ENCODE results near the gene VLDLR.
A peak's percentile ranks its signal among the peaks of the same experiment; 100 is the strongest.

VLDLR gene

DNA sequence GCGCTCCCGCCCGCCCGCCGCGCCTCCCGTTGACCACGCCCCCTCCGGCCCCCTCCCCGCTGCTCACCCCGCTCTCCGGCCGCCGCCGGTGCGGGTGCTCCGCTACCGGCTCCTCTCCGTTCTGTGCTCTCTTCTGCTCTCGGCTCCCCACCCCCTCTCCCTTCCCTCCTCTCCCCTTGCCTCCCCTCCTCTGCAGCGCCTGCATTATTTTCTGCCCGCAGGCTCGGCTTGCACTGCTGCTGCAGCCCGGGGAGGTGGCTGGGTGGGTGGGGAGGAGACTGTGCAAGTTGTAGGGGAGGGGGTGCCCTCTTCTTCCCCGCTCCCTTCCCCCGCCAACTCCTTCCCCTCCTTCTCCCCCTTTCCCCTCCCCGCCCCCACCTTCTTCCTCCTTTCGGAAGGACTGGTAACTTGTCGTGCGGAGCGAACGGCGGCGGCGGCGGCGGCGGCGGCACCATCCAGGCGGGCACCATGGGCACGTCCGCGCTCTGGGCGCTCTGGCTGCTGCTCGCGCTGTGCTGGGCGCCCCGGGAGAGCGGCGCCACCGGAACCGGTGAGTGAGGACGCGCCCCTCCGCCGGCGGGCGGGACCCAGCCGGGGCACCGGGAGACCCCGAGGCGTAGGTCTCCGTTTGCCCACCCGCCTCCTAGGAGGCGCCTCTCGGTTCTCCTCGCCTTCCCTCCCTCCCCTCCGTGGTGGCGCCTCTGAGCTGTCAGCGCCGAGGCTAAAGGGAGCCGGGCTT, at the start of gene VLDLR:
TSS of gene VLDLR (plus strand) at position 66 of the 739 bp plus-strand sequence. CDS start at position 469, 403 bp downstream.
- no peak for DNase-seq

DNA sequence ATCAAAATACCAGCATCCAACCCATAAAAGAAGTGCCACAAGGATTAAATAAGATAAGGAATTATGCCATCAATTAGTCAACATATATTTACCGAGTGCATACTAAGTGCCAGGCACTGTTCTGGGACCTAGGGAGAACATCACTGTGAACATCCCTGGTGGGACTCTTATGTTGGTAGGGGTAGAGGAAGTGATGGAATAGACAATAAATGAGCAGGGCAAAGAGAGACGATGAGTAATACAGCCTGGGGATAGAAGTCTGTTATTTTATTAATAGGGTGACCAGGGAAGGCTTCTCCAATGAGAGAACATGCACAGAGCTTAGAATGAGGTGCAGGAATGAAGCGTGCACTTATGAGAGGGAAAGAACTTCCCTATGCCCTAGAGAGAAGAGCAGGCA, 47.4 kb upstream of the VLDLR start:
- DNase-seq = no peak

DNA sequence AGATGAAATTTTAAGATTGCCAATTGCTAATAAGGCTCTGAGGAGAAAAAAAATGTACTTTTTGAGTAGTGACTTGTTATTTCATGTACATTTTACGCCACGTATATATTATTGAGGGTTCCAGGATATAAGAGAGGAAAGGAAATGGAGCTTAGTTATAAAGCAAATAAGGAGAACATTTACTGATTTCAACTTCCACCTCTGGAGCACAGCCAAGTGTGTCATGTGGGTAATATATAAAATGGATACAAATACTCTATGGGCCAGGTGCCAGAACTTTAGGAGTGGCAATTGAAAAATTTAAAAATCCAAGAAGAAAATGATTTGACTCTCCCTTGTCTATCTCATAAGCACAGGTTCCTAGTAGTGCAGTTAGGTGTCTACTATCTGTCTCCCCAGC, 45.0 kb upstream of the VLDLR start:
- no peak for DNase-seq

DNA sequence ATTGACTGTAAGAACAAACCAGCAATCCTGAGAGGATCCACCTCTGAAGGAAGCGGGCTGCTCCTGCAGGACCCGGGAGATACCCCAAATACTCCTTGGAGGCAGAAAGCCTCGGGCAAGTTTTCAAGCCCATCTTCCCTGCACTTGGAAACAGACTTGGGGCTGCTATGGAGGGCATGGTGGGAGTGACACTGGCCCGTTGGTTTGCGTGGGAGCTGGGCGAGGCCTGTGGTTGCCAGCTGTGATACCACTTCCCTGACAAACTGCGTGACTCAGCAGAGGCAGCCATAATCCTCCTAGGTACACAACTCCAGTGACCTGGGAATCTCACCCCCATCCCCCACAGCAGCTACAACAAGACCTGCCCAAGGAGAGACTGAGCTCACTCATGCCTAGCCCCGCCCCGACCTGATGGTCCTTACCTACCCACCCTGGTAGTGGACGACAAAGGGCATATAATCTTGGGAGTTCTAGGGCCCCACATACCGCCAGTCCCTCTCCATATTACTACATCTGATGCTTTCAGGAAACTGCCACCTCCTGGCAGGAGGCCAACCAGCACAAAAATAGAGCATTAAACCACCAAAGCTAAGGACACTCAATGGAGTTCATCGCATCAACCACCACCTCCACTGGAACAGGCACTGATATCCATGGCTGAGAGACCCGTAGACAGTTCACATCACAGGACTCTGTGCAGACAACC, 38.1 kb upstream of the VLDLR start:
- no peak for DNase-seq

DNA sequence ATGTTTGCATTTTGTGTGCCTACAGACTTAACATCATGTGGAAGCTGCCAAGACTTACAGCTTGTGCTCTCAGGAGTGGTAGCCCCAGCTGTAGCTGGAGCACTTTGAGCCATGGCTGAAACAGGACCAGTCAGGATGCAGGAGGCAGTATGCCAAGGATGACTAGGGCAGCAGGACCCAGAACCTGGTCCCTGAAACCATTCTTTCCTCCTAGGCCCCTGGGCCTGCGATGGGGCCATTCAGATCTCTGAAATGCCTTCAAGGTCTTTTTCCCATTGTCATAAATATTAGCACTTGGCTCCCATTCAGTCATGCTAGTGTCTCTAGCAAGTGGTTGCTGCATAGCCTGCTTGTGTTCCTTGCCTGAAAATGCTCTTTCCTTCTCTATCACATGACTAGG, 29.6 kb upstream of the VLDLR start:
- DNase-seq = no peak

DNA sequence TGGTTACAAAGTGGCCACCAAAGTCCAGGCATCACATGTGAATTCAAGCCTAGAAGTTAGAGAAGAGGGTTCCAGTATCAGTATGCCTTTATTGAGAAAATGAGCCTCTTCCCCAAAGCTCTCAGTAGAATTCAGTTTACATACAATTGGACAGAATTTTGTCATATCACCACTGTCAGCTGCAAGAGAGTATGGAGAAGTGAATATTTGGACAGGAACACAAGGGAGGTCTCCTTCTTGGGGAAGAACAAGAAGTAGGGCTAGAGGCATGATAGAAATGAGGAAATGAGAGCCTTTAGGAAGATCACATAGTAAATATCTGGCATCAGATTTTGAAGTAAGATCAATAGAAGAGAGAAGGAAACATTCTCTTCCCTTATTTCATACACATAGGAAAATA, 27.8 kb upstream of the VLDLR start:
- DNase-seq = no peak

DNA sequence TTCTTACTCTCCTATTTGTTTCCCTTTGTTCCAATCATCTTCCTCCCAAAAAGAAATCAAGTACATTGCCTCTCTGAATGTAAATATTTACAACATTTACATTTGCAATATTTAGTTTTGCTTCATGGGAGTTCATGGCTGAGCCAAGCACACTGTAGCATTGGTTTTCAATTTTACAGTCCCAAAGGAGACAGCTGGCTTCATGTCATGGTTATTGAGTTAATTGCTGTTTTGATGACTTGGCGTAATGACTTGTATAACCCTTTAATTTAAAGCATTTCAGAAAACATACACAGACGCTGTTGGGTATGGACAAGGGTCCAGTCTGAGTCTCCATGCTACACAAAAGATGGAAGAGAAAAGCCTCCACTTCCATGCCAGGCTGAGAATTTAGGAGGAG, 25.6 kb upstream of the VLDLR start:
- DNase-seq = no peak

DNA sequence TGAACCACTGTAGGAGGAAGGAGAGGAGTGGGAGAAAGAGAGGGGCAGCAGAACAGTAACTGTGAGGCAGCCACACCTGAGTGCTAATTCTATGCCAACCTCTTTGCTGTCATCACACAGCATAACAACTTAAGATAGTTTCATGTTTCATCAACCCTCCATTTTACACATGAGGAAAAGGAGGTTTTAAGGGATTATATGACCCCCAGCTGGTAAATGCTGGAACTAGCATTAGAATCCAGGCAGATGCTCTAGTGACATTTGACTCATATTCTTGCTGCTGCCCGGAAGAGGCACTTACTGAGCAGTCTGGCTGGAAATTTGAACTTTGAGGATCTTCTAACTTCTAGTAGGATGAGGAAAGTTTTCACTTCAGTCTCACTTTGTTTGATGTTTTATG, 24.1 kb upstream of the VLDLR start:
- no peak for DNase-seq

DNA sequence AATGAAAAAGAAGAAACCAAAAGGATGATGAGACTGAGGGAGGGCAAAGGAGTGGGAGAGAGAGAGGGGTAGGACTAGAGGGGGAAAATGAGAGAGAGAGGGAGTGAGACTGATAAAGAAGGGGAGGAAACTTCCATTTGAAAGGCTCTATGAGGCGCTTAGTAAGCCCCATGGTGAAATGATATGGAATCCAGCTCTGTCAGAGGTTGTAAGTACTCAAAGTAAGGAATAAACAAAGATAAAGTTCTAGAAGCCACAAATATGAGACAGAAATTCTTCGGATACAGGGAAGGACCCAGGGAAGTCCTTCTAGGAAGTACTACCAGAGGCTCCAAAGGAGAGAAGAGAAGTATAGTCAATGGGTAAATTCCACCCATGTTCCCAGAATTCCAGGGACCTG, 21.7 kb upstream of the VLDLR start:
- DNase-seq = no peak

DNA sequence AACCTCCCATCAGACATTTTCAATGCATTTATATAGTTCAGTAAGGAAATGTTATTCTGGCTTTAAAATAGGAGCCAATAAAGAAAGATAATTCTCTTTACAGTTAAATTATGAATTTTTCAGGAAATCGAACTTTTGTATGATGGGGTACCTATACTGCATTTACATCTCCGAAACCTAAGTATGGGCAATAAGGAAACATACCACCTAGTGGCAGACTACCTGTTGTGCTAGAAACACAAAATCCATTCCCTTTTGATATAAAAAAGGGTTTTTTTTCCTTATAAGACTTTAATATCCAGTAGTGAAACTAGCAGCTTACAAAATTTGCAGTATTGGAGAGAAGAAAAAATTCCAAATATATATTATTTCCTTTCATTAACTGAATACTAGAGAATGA, 21.3 kb upstream of the VLDLR start:
- DNase-seq = no peak

DNA sequence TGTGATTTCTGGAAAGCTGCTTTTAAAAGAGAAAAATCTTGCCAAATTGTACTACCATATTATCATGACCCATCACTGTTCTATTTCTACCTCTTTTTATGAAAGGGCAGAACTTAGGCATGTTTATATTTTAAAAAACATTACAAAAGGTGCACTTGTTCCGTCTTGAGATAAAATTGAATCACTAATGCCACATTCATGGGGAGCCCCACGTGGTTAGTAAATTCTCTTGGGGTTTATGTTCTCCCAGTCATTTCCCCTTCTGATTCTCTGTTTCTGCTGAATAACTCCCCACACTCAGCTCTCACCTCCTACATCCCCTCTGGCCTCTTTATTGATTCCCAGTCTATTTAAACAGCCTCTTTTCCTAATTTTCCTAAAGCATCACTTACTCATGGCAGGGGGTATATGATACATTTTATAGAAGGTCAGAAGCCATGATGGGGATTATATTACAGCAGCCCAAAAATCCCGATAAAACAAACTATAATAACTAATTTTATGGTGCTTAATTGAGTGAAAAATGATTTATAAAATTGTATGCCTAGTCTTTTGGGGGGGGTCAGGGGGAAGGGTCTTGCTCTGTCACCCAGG, 19.7 kb upstream of the VLDLR start:
- no peak for DNase-seq

DNA sequence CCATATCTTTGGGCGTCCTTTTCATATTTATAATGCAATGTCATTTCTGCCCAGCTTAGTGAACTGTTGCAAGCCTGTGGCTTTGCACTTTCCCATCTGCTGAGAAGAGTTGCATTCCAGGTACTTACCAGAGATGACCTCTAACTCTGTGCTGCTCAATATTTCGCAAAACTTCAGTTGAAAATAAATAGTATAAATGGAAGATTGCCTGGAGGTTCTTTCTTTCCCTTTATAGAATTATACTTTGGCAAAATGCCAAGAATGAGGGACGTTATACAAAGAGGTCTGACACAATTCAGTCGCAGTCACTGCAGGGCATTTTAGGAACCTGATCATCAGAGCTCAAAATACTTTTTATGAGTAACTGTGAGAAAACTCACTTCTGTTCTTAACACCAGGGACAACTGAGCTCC, 18.9 kb upstream of the VLDLR start:
- DNase-seq = no peak

DNA sequence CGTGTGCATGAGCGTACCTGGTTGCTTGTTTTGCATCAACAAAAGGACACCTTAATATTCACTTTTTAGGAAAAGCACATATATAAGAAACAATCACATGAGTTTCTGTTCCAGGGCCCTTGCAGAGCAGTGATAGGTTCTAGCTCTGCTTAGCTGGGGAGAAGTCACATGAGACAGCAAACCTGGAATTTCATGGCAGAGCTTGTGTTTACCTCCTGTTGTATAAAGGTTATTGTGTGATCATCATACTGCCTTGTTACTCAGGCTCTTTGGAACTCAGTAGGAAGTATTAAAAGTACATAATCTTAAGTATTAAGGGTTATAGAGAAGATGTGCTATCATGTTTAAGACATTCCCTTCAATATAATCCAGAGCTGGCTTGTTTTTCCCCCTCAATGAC, 18.0 kb upstream of the VLDLR start:
- DNase-seq = no peak

DNA sequence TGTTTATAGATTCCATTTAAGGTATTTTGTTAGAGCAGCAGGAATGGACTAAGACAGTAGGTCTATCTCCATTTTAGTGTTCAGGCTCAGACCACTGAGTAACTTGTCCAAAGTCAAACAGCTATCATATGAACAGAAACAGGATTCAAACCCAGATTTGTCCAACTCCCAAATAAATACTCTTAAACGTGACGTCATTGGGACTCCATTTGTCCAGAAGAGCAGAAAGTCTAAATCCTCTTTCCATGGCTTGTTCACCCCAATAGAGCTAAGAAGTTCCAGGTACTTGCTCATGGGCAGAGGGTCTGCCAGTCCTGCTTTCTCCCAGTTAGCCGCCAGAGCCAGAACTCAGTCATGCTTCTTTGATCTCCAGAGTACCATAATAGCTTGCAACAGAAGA, 16.3 kb upstream of the VLDLR start:
- DNase-seq = no peak

DNA sequence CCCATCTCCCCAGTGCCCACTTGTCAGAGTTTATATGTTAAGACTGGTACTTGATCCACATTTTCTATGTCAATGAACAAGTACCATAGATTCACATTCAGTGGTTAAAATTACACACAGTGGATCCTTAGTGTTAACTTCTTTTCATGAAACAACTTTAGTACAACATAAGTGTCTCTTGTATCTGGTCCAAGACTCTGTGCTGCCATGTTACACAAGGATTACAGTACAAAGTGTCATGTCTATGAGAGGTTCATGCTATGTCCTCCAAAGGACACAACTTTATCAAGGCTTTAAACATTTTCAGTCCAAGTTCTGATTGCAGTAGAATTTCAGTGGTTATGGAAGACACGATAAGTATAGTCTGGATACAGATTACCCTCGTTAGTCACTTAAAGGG, 13.3 kb upstream of the VLDLR start:
- no peak for DNase-seq

DNA sequence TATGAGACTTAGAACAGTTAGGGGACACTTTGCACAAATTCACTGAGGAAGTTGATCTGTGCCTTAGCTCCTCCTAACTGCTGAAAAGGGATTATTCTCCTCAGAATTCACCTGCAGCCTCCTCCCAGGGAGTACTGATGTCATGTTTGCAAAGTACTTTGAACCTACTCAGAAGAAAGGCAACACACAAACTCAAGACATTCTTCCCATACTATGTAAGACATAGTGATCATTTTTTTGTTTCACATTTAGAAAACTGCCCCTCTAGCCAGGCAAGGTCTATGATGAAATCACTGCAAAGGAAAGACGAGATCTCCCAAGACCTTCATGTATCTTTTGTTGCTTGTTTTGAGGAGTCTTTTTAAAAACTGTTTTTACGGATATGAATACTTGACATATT, 10.6 kb upstream of the VLDLR start:
- no peak for DNase-seq

DNA sequence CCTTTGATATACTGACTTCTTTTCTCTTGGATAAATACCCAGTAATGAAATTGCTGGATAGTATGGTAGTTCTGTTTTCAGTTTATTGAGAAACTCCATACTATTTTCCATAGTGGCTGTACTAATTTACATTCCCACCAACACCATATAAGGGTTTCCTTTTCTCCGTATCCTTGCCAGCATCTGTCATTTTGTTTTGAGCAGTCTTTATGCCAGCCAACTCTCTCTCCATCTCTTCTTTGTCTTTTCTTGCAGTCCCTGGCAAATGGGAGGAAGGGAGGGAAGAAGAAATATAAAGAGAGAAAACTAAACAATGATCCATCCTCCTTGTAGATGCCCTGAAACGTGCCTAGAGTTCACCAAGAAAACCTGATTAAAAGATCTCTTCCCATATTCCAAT, 9.6 kb upstream of the VLDLR start:
- no peak for DNase-seq

DNA sequence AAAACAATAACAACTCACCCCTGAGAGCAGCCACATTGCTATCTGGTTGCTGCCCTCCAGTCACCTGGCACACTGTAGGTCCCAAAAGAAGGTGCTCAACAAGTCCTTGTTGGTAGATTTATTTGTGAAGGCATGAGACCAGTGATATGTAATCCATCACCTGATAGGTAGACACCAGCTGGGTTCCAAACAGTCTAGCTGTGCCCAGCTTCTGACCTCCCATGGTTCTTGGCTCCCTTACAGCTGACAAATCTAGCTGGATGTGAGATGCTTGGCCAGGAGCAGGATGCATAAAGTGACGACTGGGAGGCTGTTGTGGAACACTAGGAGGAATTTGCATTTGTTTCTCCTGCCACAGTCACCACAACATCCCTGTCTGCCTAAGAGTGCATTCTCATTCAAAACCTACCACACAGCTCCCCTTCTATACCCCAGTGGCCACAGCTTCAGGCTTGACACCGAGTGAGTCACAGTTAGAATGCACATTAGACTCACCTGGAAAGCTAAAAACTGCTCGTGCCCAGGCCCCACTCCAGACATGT, 7.8 kb upstream of the VLDLR start:
- no peak for DNase-seq

DNA sequence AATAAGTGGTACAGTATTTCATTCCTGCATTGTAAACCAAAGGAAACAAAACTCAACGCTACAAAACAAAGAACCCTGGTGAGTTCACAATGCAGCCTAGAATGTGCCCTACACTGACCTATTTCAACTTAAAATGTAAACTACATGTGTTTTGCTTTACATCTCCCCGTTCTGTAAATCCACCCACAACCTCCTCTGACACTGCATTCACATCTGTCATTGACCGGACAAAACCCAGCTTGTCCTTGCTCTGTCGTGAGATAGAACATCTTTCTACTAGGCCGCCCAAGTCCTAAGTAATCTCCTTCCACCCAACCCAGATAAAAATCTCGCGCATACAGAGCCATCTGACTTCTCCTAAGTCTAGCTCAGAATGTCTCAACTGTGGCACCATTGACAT, 6.1 kb upstream of the VLDLR start:
- no peak for DNase-seq

DNA sequence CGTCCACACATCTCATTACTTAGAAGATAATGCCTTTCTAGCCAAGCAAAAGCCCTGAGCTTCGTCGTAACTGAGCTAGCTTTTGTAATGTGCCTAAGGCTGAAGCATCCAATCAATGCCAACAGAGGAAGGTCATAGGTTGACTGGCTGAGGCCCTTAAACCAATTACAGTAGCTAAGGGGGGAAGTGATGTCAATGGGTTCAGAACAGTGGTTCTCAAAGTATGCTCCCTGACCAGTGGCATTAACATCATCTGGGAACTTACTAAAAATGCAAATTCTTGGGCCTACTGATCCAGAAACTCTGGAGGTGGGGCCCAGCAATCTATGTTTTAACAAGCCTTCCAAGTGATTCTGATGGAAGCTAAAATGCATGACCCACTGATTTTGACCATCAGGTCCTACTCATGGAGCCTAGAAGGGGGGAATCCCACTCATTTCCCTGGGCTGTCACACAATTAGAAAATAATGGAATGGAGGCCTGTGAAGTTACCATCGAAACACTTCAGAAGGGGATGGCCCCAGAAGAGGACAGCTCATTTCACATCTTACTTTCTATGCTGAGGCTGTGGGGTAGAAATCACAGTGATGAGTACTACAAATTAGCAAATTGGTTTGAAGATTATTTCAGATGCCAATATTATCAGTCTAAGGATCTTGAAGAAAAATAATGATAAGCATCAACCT, 4.8 kb upstream of the VLDLR start:
- DNase-seq = no peak

DNA sequence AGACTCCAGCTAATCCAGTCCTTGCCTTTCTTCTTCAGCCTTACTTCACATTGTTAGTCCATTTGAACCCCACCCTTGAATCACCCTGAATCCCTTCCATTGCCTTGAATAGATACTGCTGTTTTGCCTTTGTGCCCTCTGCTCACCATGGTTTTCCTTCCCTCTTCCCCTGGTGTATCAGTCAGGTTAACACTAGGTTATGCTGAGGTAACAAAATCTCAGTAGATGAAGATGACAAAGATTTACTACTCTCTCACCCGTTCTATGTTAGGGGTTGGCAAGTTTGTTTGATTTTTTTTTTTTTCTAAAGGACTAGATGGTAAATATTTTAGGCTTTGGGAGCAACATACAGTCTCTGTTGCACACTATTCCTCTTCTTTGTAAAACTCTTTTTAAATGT, 3.3 kb upstream of the VLDLR start:
- no peak for DNase-seq

DNA sequence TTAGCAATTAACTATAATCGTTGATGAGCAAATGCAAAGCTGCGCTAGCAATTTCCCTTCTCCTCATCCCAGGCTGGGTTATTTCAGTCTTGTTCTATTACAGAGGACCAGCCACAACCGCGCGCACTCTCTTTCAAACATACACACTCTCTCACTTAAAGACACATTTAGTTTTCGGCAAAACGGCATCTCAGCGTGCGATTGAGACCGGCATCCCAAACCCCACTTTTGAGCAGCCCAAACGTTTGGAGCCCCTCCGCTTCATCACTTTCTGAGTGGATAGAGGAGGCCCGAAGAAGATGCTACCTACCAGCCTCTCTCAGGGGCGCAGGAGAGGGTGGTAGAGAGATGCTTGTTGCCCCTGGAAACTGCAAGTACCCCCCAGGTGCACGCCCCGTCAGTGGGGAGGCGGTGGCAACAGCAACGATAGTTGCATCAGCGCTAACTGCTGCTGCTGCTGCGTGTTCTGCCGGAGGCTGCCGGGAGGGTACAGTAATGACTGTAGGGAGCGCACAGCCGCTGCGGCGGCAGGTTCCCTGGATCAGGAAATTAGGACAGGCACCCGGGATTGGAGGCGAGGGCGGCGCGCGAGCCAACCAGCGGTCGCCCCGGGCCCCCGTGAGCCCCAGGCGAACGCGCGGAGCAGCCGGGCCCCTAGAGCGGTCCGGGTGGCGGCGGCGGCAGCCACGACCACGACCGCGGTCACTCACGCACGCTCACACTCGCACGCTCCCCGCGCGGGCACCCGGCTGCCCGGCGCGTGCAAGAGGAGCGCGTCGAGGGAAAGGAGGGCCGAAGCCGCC, 467 bp upstream of the VLDLR start:
- peak; percentile 90 for DNase-seq
